Measurements from ENCODE around the gene VPS41.

Gene VPS41

GRCh38 chr7:38704751-38705150, 204.2 kb downstream of the VPS41 start:
- H3K27ac ChIP-seq: no peak overlapping the region
- TF ChIP-seq CTCF (conservative IDR thresholded peaks at IDR 0.05): no peak

GRCh38 chr7:38704041-38704547, 204.9 kb downstream of the VPS41 start:
- TF ChIP-seq CTCF (conservative IDR thresholded peaks at IDR 0.05): no peak
- H3K27ac ChIP-seq: no peak overlapping the region

GRCh38 chr7:38703093-38703492, 205.9 kb downstream of the VPS41 start:
- no peak for TF ChIP-seq CTCF (conservative IDR thresholded peaks at IDR 0.05)
- no peak overlapping the region for H3K27ac ChIP-seq

- TF ChIP-seq CTCF (conservative IDR thresholded peaks at IDR 0.05): no peak
- H3K27ac ChIP-seq: no peak overlapping the region
Measured at GRCh38 chr7:38702002-38702535, 206.9 kb downstream of the VPS41 start.

- no peak overlapping the region for H3K27ac ChIP-seq
- TF ChIP-seq CTCF (conservative IDR thresholded peaks at IDR 0.05): no peak
Measured at GRCh38 chr7:38700116-38700515, 208.9 kb downstream of the VPS41 start.

- no peak overlapping the region for H3K27ac ChIP-seq
- TF ChIP-seq CTCF (conservative IDR thresholded peaks at IDR 0.05): no peak
Measured at GRCh38 chr7:38699471-38699870, 209.5 kb downstream of the VPS41 start.

- H3K27ac ChIP-seq: no peak overlapping the region
- no peak for TF ChIP-seq CTCF (conservative IDR thresholded peaks at IDR 0.05)
Measured at GRCh38 chr7:38694326-38694725, 214.7 kb downstream of the VPS41 start.
